GM13977 (cell line): ENCODE results near the gene CYP27B1.

Source experiments
- DNase-seq: peaks from one replicate; pipeline ENCODE4 v3.0.0; 2012; ENCODE audit warnings: low spot score
- CTCF ChIP-seq: IDR thresholded peaks from 2 replicates; pipeline ENCODE4 v1.5.1; 2012; ENCODE audit warnings: mild to moderate bottlenecking, control low read depth; ENCODE audit not compliant: insufficient read depth; ENCODE audit errors: extremely low read depth, missing control alignments
- in situ Hi-C: fragments of 300-500 bp; cut with MboI; formaldehyde crosslinking; loops from one replicate; pipeline ENCODE4 v1.12.0; 2022; ENCODE audit warnings: low sequenced_read_pairs, low pct_unique_long_range_greater_than_20kb, mixed read lengths, inconsistent platforms; ENCODE audit not compliant: unreplicated experiment

CYP27B1 gene

GRCh38 chr12:57781244-57781643 lies 14.4 kb upstream of the CYP27B1 start:
- DNase-seq = no peak
- no peak for TF ChIP-seq CTCF
- in situ Hi-C loops = no loop called here

- no peak for DNase-seq
- TF ChIP-seq CTCF = no peak
- in situ Hi-C loops = no loop called here
Observed at GRCh38 chr12:57780284-57780897, 13.5 kb upstream of the CYP27B1 start.

GRCh38 chr12:57779736-57780135 lies 12.9 kb upstream of the CYP27B1 start:
- in situ Hi-C loops = no loop called here
- no peak for TF ChIP-seq CTCF
- DNase-seq = no peak

- no peak for TF ChIP-seq CTCF
- in situ Hi-C loops = no loop called here
- no peak for DNase-seq
Observed at GRCh38 chr12:57777911-57778310, 11.0 kb upstream of the CYP27B1 start.

GRCh38 chr12:57777367-57777766 lies 10.5 kb upstream of the CYP27B1 start:
- no peak for DNase-seq
- no peak for TF ChIP-seq CTCF
- in situ Hi-C loops = no loop called here

GRCh38 chr12:57776247-57776587 lies 9.3 kb upstream of the CYP27B1 start:
- no peak for TF ChIP-seq CTCF

More at GRCh38 chr12:57776247-57776587, 9.3 kb upstream of the CYP27B1 start:
- in situ Hi-C loops = no loop called here
- DNase-seq = no peak
